A549 treated with CORT108297 at 1 μM for 4 hours (cell line): ENCODE results near the gene SPDYE3. TPM values are rescaled to one million over a fixed set of nuclear protein-coding genes. Genes with fewer than 3 reads are reported as not detected.

Experiments used
- total RNA-seq: library from RNA; stranded (reverse); fragments of 200-300 nt; extraction: Qiagen RNA extraction; gene quantifications from 5 replicates; pipeline ENCODE4 v1.2.3, GENCODE V29; 2022

The SPDYE3 gene, protein sequence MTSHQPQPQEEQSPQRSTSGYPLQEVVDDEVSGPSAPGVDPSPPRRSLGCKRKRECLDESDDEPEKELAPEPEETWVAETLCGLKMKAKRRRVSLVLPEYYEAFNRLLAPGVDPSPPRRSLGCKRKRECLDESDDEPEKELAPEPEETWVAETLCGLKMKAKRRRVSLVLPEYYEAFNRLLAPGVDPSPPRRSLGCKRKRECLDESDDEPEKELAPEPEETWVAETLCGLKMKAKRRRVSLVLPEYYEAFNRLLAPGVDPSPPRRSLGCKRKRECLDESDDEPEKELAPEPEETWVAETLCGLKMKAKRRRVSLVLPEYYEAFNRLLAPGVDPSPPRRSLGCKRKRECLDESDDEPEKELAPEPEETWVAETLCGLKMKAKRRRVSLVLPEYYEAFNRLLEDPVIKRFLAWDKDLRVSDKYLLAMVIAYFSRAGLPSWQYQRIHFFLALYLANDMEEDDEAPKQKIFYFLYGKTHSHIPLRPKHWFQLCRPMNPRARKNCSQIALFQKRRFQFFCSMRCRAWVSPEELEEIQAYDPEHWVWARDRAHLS
- not detected in 5 replicates for total RNA-seq

GRCh38 chr7:100307402-100307801 lies at the start of gene SPDYE3:
Gene SPDYE3, plus strand, starts transcription at chr7:100307702. Its CDS starts 184 bp downstream, at chr7:100307886.

GRCh38 chr7:100358027-100358856 lies 50.7 kb downstream of the SPDYE3 start, which contains the start of gene PILRB:
Gene PILRB, plus strand, starts transcription at chr7:100358117. Its CDS starts 186 bp downstream, at chr7:100358303.

Other genes starting within 250 kb of the SPDYE3 start
- gene ZNF3, start 226.0 kb upstream of the SPDYE3 start, total RNA-seq, result 18.7 to 22.7 TPM (median 19.8 TPM) in 5 replicates
- 153 to 188 TPM (median 175 TPM) in 5 replicates for gene COPS6, start 218.7 kb upstream of the SPDYE3 start, total RNA-seq
- gene MCM7, start 206.3 kb upstream of the SPDYE3 start, total RNA-seq, result 223 to 257 TPM (median 247 TPM) in 5 replicates
- 15.1 to 17.7 TPM (median 17.0 TPM) in 5 replicates for gene AP4M1, start 206.1 kb upstream of the SPDYE3 start, total RNA-seq
- gene TAF6, start 188.3 kb upstream of the SPDYE3 start, total RNA-seq, result 62.3 to 71.2 TPM (median 67.8 TPM) in 5 replicates
- 10.4 to 12.8 TPM (median 12.0 TPM) in 5 replicates for gene CNPY4, start 188.1 kb upstream of the SPDYE3 start, total RNA-seq
- gene MBLAC1, start 180.7 kb upstream of the SPDYE3 start, total RNA-seq, result 2.6 to 3.4 TPM (median 3.2 TPM) in 5 replicates
- 145 to 212 TPM (median 183 TPM) in 5 replicates for gene LAMTOR4, start 158.8 kb upstream of the SPDYE3 start, total RNA-seq
- gene TRAPPC14, start 149.0 kb upstream of the SPDYE3 start, total RNA-seq, result 8.7 to 15.5 TPM (median 14.7 TPM) in 5 replicates
- gene GAL3ST4, start 139.1 kb upstream of the SPDYE3 start, total RNA-seq, result 0.06 to 0.15 TPM (median 0.08 TPM) in 5 replicates
- 0.82 to 1.5 TPM (median 1.1 TPM) in 5 replicates for gene GPC2, start 130.3 kb upstream of the SPDYE3 start, total RNA-seq
- 0.18 to 0.23 TPM (median 0.22 TPM) in 5 replicates for gene STAG3, start 129.8 kb upstream of the SPDYE3 start, total RNA-seq
- not detected in 5 replicates for gene PVRIG, start 87.8 kb upstream of the SPDYE3 start, total RNA-seq
- gene PILRB, start 50.4 kb downstream of the SPDYE3 start, total RNA-seq, result 24.2 to 37.8 TPM (median 30.9 TPM) in 5 replicates
- gene PILRA, start 65.8 kb downstream of the SPDYE3 start, total RNA-seq, result 3.8 to 5.9 TPM (median 5.2 TPM) in 5 replicates
- gene ZCWPW1, start 121.0 kb downstream of the SPDYE3 start, total RNA-seq, result 1.1 to 1.6 TPM (median 1.3 TPM) in 5 replicates
- 33.1 to 47.3 TPM (median 43.7 TPM) in 5 replicates for gene MEPCE, start 122.1 kb downstream of the SPDYE3 start, total RNA-seq
- 33.7 to 59.4 TPM (median 58.3 TPM) in 5 replicates for gene PPP1R35, start 128.8 kb downstream of the SPDYE3 start, total RNA-seq
- 0.51 to 0.72 TPM (median 0.68 TPM) in 5 replicates for gene SPACDR, start 156.6 kb downstream of the SPDYE3 start, total RNA-seq
- gene TSC22D4, start 171.5 kb downstream of the SPDYE3 start, total RNA-seq, result 33.9 to 43.3 TPM (median 41.9 TPM) in 5 replicates
- 1.5 to 2.4 TPM (median 2.3 TPM) in 5 replicates for gene NYAP1, start 176.2 kb downstream of the SPDYE3 start, total RNA-seq
- gene AGFG2, start 231.5 kb downstream of the SPDYE3 start, total RNA-seq, result 10.6 to 23.5 TPM (median 19.8 TPM) in 5 replicates